Transverse colon (tissue), 4 donors: Measurements from ENCODE around the gene DENND2A. TPM values are rescaled to one million over a fixed set of nuclear protein-coding genes. Genes with fewer than 3 reads are reported as not detected.

Experiments used
- DNase-seq: peaks from one replicate; pipeline ENCODE4 v3.0.0-alpha.2; 2019
- H3K27ac ChIP-seq, 4 donors: fragments of 200-600 bp; sonication (generic); 2 replicates each; pipeline ENCODE4 v1.5.1; 2016 to 2018; ENCODE audit warnings: inconsistent platforms in 4 of 4
- H3K27me3 ChIP-seq: fragments of 200-600 bp; sonication (generic); 2 replicates; pipeline ENCODE4 v1.5.1; 2017; ENCODE audit warnings: inconsistent platforms
- H3K36me3 ChIP-seq, 4 donors: fragments of 200-600 bp; sonication (generic); 2 replicates each; pipeline ENCODE4 v1.5.1; 2017 to 2019; ENCODE audit warnings: inconsistent platforms in 4 of 4
- H3K4me1 ChIP-seq, 4 donors: fragments of 200-600 bp; sonication (generic); 2 replicates each; pipeline ENCODE4 v1.5.1; 2017 to 2020; ENCODE audit warnings: inconsistent platforms in 4 of 4
- H3K4me3 ChIP-seq, 4 donors: fragments of 200-600 bp; sonication (generic); 1 replicate in 1 of 4; 2 replicates in 3 of 4; pipeline versions ENCODE4 v1.5.1 to v1.6.1; 2017 to 2019; ENCODE audit warnings: inconsistent platforms in 4 of 4
- H3K9me3 ChIP-seq, 2 donors: fragments of 200-600 bp; sonication (generic); 2 replicates each; pipeline ENCODE4 v1.5.1; 2017 to 2019; ENCODE audit warnings: inconsistent platforms in 2 of 2
- EP300 ChIP-seq: sonication (generic); formaldehyde crosslinking; IDR thresholded peaks from one replicate; pipeline ENCODE4 v1.6.1; 2017; ENCODE audit warnings: antibody characterized with exemption, low read depth
- POLR2A ChIP-seq: fragments of 450-650 bp; IDR thresholded peaks from one replicate; pipeline ENCODE4 v1.6.1; 2016; ENCODE audit warnings: antibody characterized with exemption, mild to moderate bottlenecking, moderate library complexity
- POLR2AphosphoS5 ChIP-seq, 3 donors: sonication (generic); formaldehyde crosslinking; IDR thresholded peaks; one replicate each; pipeline ENCODE4 v1.6.1; 2016; ENCODE audit warnings: antibody characterized with exemption in 3 of 3
- WGBS, 2 donors: methylation state at CpG; one replicate each; pipeline ENCODE4 v1.1.5; 2018; ENCODE audit warnings: low coverage in 1 of 2; 5-methylcytosine and 5-hydroxymethylcytosine counted together
- in situ Hi-C, 4 donors: fragments of 200-750 bp; cut with MboI; loops; one replicate each; pipeline versions ENCODE4 v1.15.0 to v1.15.1; 2017; ENCODE audit warnings: low sequenced_read_pairs in 3 of 4, low pct_ligation_motif_present in 1 of 4, low pct_unique_long_range_greater_than_20kb in 1 of 4
- intact Hi-C: fragments of 100-400 bp; cut with DNase I; formaldehyde crosslinking; loops from one replicate; pipeline ENCODE4 v1.15.1; 2023; ENCODE audit warnings: low total_unique reads
- total RNA-seq, 4 donors: library from RNA; depleted of rRNA; stranded (reverse); fragments of >200 nt; gene quantifications; one replicate each; pipeline ENCODE4 v1.1.0, GENCODE V29; 2016
- TF ChIP-seq, protein P1 (sequence below), 5 experiments: fragments of 200-600 bp in 3 of 5; fragments of 450-650 bp in 2 of 5; sonication (generic) in 3 of 5; IDR thresholded peaks; 1 replicate in 2 of 5; 2 replicates in 3 of 5; pipeline ENCODE4 v1.5.1; 2016 to 2017; ENCODE audit warnings: antibody characterized with exemption in 5 of 5, inconsistent platforms in 3 of 5, mild to moderate bottlenecking in 2 of 5, moderate library complexity in 1 of 5

DENND2A gene
- total RNA-seq, 4 donors from 2014 or later = 4.1 to 19.9 (median 7.1) TPM

GRCh38 chr7:140546947-140547346 is 93.7 kb downstream of the DENND2A start:
- in situ Hi-C loops (no loop called here), intact Hi-C loops (no loop called here)
- DNase-seq = peak; percentile 26
- no peaks in the 10 kb centered on the region for H3K36me3 ChIP-seq
- H3K4me1 ChIP-seq = peaks cover 0 to 38% (median 3%) of the 10 kb centered on the region in 4 donors
- no peak overlapping the region for H3K27ac ChIP-seq
- H3K4me3 ChIP-seq = no peak overlapping the region
- WGBS, 2 donors = 95% methylated on average over 1 of the region's 1 CpG; no CpG with 5 or more reads in 1 of the 2 donors
- no peaks in the 10 kb centered on the region for H3K9me3 ChIP-seq
- no peak for TF ChIP-seq EP300
- TF ChIP-seq POLR2A = no peak
- TF ChIP-seq POLR2AphosphoS5 (IDR thresholded peaks at IDR 0.05) = no peak
- TF ChIP-seq, protein P1, sequence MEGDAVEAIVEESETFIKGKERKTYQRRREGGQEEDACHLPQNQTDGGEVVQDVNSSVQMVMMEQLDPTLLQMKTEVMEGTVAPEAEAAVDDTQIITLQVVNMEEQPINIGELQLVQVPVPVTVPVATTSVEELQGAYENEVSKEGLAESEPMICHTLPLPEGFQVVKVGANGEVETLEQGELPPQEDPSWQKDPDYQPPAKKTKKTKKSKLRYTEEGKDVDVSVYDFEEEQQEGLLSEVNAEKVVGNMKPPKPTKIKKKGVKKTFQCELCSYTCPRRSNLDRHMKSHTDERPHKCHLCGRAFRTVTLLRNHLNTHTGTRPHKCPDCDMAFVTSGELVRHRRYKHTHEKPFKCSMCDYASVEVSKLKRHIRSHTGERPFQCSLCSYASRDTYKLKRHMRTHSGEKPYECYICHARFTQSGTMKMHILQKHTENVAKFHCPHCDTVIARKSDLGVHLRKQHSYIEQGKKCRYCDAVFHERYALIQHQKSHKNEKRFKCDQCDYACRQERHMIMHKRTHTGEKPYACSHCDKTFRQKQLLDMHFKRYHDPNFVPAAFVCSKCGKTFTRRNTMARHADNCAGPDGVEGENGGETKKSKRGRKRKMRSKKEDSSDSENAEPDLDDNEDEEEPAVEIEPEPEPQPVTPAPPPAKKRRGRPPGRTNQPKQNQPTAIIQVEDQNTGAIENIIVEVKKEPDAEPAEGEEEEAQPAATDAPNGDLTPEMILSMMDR (IDR thresholded peaks at IDR 0.05) = no peak
- H3K27me3 ChIP-seq = no peaks in the 10 kb centered on the region

GRCh38 chr7:140544388-140544826 is 96.2 kb downstream of the DENND2A start:
- H3K4me3 ChIP-seq = no peak overlapping the region
- in situ Hi-C loops = no loop called here
- no peaks in the 10 kb centered on the region for H3K27me3 ChIP-seq
- no peaks in the 10 kb centered on the region for H3K9me3 ChIP-seq
- peak overlapping the region in 2 of 4 donors; percentile 14 to 31 for H3K27ac ChIP-seq
- peaks cover 0 to 56% (median 12%) of the 10 kb centered on the region in 4 donors for H3K4me1 ChIP-seq
- H3K36me3 ChIP-seq = no peaks in the 10 kb centered on the region
- intact Hi-C loops = no loop called here
- 79% methylated on average over 16 of the region's 16 CpGs; no CpG with 5 or more reads in 1 of the 2 donors for WGBS, 2 donors
- TF ChIP-seq, protein P1 (IDR thresholded peaks at IDR 0.05) = no peak
- TF ChIP-seq POLR2A = no peak
- peak in 2 of 3 donors; percentile 16 to 29 for TF ChIP-seq POLR2AphosphoS5 (IDR thresholded peaks at IDR 0.05)
- DNase-seq = peak; percentile 84

DNA sequence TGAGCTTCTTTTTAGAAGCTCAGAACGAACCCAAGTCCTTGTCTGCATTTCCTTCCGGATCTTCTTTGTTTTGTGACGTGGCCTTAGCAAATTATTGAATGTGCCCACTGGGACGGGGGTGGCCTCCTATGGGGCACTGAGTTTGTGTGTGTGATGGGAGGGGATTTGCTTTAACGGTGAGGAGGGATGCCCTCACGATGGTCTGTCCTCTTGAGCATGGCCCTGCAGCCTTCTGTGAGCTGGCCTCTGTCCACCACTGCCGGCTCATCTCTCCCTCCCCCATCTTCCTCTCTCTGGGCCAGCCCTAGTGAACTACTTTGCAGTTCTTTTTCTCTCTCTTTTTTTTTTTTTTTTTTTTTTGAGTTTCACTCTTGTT is 98.4 kb downstream of the DENND2A start:
- Histone ChIP-seq H3K4me1 (peaks cover 0 to 56% (median 12%) of the 10 kb centered on the region in 4 donors), H3K27ac (peak overlapping the region; percentile 69 to 82 (median 81)), H3K36me3 (no peaks in the 10 kb centered on the region), H3K27me3 (no peaks in the 10 kb centered on the region), H3K9me3 (no peaks in the 10 kb centered on the region), H3K4me3 (no peak overlapping the region)
- no peak for TF ChIP-seq POLR2AphosphoS5 (IDR thresholded peaks at IDR 0.05)
- TF ChIP-seq, protein P1 (IDR thresholded peaks at IDR 0.05) = no peak
- TF ChIP-seq EP300 = no peak
- TF ChIP-seq POLR2A = no peak
- WGBS, 2 donors = 47% methylated on average over 7 of the region's 7 CpGs; no CpG with 5 or more reads in 1 of the 2 donors
- intact Hi-C loops = no loop called here
- no peak for DNase-seq
- in situ Hi-C loops = no loop called here

GRCh38 chr7:140541513-140542227 is 98.9 kb downstream of the DENND2A start:
- H3K9me3 ChIP-seq = no peaks in the 10 kb centered on the region
- in situ Hi-C loops = no loop called here
- TF ChIP-seq POLR2A (no peak), POLR2AphosphoS5 (IDR thresholded peaks at IDR 0.05) (peak in 1 of 3 donors; percentile 50)
- H3K36me3 ChIP-seq = no peaks in the 10 kb centered on the region
- H3K4me1 ChIP-seq = peaks cover 0 to 50% (median 12%) of the 10 kb centered on the region in 4 donors
- peak; percentile 64 for DNase-seq
- H3K4me3 ChIP-seq = no peak overlapping the region
- WGBS, 2 donors = 19 to 29% methylated on average over 6 to 17 of the region's 17 CpGs
- intact Hi-C loops = no loop called here
- peak overlapping the region; percentile 69 to 82 (median 81) for H3K27ac ChIP-seq
- H3K27me3 ChIP-seq = no peaks in the 10 kb centered on the region
